ENCODE measurements around the gene FIG4. TPM values are rescaled to one million over a fixed set of nuclear protein-coding genes. Genes with fewer than 3 reads are reported as not detected.
"Not testable (repeated sequence)": the region's sequence is repeated elsewhere in the genome, so short reads cannot be mapped to it uniquely, and the experiment has no call there.

Gene FIG4
- total and polyA plus RNA-seq, 8 donors, result 4.0 to 10.8 (median 6.1) TPM

- intact Hi-C loops (cut with DNase I), result no loop called here
- FAIRE-seq, result no peak
These were observed 18.9 kb upstream of the FIG4 start for GRCh38 chr6:109672175-109672574.

GRCh38 chr6:109672839-109673238 is 18.3 kb upstream of the FIG4 start:
- FAIRE-seq (no peak), DNase-seq (no peak)
- intact Hi-C loops (cut with DNase I), result no loop called here

More at GRCh38 chr6:109672175-109672574, 18.9 kb upstream of the FIG4 start:
- 91 to 96% methylated on average over 1 of the region's 1 CpG for WGBS, 2 donors
- Histone ChIP-seq H3K4me3 (no peak overlapping the region), H3K27me3 (no peaks in the 10 kb centered on the region), H3K4me1 (no peaks in the 10 kb centered on the region), H3K9me3 (no peaks in the 10 kb centered on the region), H3K27ac (no peak overlapping the region), H3K36me3 (no peaks in the 10 kb centered on the region)
- TF ChIP-seq, protein P1, sequence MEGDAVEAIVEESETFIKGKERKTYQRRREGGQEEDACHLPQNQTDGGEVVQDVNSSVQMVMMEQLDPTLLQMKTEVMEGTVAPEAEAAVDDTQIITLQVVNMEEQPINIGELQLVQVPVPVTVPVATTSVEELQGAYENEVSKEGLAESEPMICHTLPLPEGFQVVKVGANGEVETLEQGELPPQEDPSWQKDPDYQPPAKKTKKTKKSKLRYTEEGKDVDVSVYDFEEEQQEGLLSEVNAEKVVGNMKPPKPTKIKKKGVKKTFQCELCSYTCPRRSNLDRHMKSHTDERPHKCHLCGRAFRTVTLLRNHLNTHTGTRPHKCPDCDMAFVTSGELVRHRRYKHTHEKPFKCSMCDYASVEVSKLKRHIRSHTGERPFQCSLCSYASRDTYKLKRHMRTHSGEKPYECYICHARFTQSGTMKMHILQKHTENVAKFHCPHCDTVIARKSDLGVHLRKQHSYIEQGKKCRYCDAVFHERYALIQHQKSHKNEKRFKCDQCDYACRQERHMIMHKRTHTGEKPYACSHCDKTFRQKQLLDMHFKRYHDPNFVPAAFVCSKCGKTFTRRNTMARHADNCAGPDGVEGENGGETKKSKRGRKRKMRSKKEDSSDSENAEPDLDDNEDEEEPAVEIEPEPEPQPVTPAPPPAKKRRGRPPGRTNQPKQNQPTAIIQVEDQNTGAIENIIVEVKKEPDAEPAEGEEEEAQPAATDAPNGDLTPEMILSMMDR (IDR thresholded peaks at IDR 0.05), result no peak
- DNase-seq (no peak), ATAC-seq (no peak)

DNA sequence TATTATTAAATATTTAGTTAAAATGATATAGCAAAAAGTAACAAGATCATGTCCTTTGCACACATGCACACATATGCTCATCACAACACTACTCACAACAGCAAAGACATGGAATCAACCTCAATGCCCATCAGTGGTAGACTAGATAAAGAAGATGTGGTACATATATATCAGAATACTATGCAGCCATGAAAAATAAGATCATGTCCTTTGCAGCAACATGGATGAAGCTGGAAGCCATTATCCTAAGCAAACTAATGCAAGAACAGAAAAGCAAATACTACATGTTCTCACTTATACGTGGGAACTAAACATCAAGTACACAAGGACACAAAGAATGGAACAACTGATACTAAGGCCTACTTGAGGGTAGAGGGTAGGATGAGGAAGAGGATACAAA is 14.4 kb upstream of the FIG4 start:
- H3K27me3 ChIP-seq, result no peaks in the 10 kb centered on the region
- H3K4me1 ChIP-seq, result no peaks in the 10 kb centered on the region
- H3K36me3 ChIP-seq, result no peaks in the 10 kb centered on the region
- no peak overlapping the region for H3K4me3 ChIP-seq
- 84 to 88% methylated on average over 1 of the region's 1 CpG for WGBS, 2 donors
- intact Hi-C loops (cut with DNase I), result no loop called here
- no peak overlapping the region for H3K27ac ChIP-seq
- ATAC-seq (no peak), DNase-seq (no peak), FAIRE-seq (no peak)
- H3K9me3 ChIP-seq, result no peaks in the 10 kb centered on the region
- TF ChIP-seq, protein P1 (IDR thresholded peaks at IDR 0.05), result no peak

More at GRCh38 chr6:109672839-109673238, 18.3 kb upstream of the FIG4 start:
- no peaks in the 10 kb centered on the region for H3K4me1 ChIP-seq
- TF ChIP-seq, protein P1 (IDR thresholded peaks at IDR 0.05), result no peak
- no peaks in the 10 kb centered on the region for H3K27me3 ChIP-seq
- H3K27ac ChIP-seq, result no peak overlapping the region
- no peaks in the 10 kb centered on the region for H3K9me3 ChIP-seq
- ATAC-seq, result no peak
- no peak overlapping the region for H3K4me3 ChIP-seq
- no peaks in the 10 kb centered on the region for H3K36me3 ChIP-seq

GRCh38 chr6:109678240-109678639 is 12.9 kb upstream of the FIG4 start:
- intact Hi-C loops (cut with DNase I), result no loop called here
- FAIRE-seq, result no peak

DNA sequence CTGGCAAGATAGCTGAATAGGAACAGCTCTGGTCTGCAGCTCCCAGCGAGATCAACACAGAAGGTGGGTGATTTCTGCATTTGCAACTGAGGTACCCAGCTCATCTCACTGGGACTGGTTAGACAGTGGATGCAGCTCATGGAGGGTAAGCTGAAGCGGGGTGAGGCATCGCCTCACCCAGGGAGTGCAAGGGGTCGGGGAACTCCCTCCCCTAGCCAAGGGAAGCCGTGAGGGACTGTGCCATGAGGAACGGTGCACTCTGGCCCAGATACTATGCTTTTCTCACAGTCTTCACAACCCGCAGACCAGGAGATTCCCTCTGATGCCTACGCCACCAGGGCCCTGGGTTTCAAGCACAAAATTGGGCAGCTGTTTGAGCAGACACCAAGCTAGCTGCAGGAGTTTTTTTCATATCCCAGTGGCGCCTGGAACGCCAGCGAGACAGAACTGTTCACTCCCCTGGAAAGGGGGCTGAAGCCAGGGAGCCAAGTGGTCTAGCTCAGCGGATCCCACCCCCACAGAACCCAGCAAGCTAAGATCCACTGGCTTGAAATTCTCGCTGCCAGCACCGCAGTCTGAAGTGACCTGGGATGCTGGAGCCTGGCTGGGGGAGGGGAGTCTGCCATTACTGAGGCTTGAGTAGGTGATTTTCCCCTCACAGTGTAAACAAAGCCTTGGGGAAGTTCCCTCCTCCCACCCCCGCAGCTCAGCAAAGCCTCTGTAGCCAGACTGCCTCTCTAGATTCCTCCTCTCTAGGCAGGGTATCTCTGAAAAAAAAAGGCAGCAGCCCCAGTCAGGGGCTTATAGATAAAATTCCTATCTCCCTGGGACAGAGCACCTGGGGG is 12.2 kb upstream of the FIG4 start:
- 21 to 58% methylated on average over 14 to 15 of the region's 15 CpGs for WGBS, 2 donors
- H3K4me3 ChIP-seq; H3K27me3 ChIP-seq; H3K36me3 ChIP-seq; H3K4me1 ChIP-seq; H3K9me3 ChIP-seq; FAIRE-seq; H3K27ac ChIP-seq; intact Hi-C loops (cut with DNase I): not testable (repeated sequence)
- ATAC-seq, result peak in 2 of 4 donors; percentile 63 to 99
- peak in 4 of 6 donors; percentile 13 to 57 (median 38) for DNase-seq

More at GRCh38 chr6:109678240-109678639, 12.9 kb upstream of the FIG4 start:
- DNase-seq, result no peak
- Histone ChIP-seq H3K27me3 (no peaks in the 10 kb centered on the region), H3K4me1 (no peaks in the 10 kb centered on the region), H3K27ac (no peak overlapping the region), H3K36me3 (no peaks in the 10 kb centered on the region), H3K4me3 (no peak overlapping the region), H3K9me3 (no peaks in the 10 kb centered on the region)
- 44 to 59% methylated on average over 4 of the region's 4 CpGs for WGBS, 2 donors
- ATAC-seq, result no peak
- TF ChIP-seq, protein P1 (IDR thresholded peaks at IDR 0.05), result no peak
